Right forelimb (tissue), 1 donor: Measurements from ENCODE around the gene TTLL11.

Experiments used
- DNase-seq: peaks from one replicate; pipeline ENCODE4 v3.0.0-alpha.2; 2018

Gene TTLL11

GRCh38 chr9:121780177-121781040, 312.7 kb downstream of the TTLL11 start:
- peak; percentile 31 for DNase-seq

DNA sequence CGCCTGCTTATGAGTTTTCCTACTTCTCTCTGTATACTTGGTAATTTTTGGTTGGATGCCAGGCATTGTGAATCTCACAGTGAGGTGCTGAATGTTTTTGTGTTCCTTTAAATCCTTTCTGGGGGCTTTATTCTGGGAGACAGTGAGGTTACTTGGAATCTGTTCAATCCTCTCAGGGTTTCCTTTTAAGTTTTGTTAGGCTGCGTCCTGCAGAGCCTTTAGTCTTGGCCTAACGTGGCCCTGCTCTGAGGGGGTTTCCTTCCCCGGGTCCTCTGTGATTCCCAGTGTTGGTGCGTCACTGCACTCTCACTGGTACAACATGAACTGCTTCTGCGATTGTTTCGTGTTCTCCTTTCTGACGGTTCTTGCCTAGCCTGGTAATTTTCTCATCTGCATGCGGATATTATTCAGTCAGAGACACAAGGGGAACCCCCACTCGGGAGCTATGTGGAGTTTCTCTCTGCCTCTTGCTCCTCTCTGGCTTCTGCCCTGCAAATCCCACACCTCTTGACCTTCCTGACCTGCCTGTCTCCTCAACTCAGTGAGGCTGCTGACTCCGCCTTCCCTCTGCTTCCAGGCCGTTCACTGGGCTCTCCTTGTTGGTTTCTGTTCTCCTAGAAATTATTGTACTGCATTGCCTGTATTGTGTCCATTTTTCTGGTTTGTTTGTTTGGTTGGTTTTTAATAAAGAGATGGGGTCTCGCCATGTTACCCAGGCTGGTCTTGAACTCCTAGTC, 313.6 kb downstream of the TTLL11 start:
- peak; percentile 38 for DNase-seq

DNA sequence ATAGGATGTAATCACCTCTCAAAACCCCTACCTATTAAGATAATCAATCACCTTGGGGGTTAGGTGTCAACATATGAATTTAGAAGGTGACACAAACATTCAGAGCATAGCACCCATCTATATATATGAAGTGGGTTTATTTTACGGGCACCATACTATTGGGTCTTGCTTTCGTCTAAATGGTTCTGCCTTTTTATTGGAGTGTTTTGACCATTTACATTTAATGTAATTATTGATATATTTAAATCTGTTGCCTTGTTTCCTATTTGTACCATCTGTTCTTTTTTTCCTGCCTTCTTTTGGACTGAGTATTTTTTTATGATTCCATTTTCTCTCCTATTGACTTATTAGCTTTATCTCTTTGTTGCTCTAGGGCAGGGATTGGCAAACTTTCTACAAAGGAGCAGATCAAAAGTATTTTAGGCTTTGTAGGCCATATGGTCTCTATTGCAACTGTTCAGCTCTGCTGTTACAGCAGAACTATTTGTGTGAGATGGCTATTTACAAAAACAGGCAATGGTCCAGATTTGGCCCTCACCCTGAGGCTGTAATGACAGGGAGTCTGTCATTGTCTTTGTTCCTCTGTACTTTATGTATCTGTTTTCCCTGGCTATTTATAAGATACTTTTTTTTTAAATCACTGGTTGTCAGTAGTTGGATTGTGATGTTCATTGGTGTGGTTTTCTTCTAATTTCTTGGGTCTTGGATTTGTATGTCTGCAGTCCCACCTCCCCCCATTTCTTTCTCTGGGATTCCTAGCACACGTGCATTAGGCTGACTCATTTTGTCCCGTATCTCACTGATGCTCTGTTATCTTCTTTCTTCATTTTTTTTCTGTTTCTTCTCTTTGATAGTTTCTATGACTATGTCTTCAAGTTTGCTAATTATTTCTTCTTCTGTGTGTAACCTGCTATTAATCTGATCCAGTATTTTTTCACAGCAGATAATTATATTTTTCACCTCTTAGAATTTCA, 314.6 kb downstream of the TTLL11 start:
- DNase-seq: no peak

DNA sequence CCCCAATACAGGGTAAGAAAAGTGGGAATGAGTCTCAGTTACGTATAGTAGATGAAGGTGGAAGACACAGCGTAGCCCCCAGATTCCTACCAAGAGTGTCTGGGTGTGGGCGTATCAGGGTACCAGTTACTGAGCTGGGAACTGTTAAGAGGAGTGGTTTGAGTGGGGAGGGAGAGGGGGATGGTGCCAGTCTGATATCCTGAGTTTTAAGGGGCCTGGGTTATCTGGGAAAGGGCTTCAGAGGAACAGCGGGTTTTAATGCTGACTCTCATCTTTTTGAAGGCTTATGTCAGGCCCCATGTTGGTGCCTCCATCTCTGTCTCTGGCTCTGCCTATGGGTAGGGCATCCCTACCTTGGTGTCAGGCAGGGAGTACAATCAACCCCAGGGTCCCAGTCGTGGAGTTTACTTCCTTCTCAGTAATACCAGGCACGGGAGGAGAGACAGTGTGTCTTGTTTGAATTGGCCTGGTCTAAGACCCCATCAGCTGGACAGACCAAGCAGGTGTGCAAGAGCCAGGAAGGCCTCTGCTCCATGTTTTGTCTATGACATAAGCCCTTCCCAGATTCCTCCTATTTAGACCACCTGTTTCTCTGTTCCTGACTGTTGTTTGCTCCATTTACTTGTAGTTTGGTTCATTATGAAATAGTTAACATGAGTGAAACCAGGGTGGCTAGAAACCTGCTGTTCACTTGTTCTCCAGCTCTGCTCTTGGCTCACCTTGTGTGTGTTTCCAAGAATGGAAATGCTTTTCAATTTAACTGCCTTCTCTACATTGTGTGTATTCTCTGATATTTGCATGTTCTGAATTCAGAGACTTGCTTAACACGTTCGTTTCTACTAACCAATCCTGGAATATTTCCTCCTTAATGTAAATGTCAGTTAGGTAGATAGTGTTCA, 316.1 kb downstream of the TTLL11 start:
- no peak for DNase-seq

- no peak for DNase-seq
These were observed 316.9 kb downstream of the TTLL11 start for GRCh38 chr9:121776001-121776738.

- no peak for DNase-seq
These were observed 318.1 kb downstream of the TTLL11 start for GRCh38 chr9:121774715-121775613.

DNA sequence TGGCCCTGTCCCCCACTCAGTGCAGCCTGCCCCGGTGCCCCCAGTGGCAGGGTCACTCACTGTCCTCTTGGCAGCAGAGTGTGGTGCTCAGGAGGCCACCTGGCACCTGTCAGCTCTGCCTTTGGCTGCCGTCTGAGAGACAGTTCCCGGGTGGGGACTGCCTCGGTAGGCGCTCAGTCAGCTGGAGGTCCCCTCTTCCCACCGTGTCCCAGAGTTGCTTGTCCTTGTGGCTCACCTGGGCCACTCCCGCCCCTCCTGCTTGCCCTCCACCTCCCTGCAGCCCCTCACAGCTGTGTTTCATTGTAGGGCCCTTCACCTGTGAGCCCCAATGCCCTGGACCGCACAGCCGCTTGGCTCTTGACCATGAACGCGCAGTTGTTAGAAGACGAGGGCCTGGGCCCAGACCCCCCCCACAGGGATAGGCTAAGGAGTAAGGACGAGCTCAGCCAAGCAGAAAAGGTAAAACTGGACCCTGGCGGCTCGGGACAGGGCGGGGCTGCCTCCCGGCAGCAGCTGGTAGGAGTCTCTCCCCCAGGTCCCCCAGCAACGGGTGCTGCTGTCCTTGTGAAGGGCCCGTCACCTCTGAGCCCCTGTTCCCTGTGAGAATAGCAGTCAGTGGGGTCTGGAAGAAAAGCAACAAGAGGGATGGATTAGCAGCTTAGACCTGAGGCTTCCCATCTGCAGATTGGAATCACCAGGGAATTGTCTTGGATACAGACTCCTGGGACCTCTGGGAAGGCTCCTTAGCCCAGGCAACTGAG, 319.0 kb downstream of the TTLL11 start:
- no peak for DNase-seq

GRCh38 chr9:121773286-121773953, 319.7 kb downstream of the TTLL11 start:
- no peak for DNase-seq

DNA sequence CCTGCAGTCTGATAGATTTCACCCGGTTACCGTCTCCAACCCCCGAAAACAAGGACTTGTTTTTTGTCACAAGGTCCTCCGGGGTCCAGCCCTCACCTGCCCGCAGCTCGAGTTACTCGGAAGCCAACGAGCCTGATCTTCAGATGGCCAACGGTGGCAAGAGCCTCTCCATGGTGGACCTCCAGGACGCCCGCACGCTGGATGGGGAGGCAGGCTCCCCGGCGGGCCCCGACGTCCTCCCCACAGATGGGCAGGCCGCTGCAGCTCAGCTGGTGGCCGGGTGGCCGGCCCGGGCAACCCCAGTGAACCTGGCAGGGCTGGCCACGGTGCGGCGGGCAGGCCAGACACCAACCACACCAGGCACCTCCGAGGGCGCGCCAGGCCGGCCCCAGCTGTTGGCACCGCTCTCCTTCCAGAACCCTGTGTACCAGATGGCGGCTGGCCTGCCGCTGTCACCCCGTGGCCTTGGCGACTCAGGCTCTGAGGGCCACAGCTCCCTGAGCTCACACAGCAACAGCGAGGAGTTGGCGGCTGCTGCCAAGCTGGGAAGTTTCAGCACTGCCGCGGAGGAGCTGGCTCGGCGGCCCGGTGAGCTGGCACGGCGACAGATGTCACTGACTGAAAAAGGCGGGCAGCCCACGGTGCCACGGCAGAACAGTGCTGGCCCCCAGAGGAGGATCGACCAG, 320.4 kb downstream of the TTLL11 start:
- no peak for DNase-seq
